HG03432 (cell line): ENCODE data around the gene KRT73.
"Not testable (repeated sequence)": the region's sequence is repeated elsewhere in the genome, so short reads cannot be mapped to it uniquely, and the experiment has no call there.

Source experiments
- ATAC-seq: cut with Tn5 transposase; IDR thresholded peaks from one replicate; pipeline ENCODE4 v1.9.1; 2021; ENCODE audit warnings: mild to moderate bottlenecking, moderate library complexity; ENCODE audit not compliant: unreplicated experiment

Gene KRT73

DNA sequence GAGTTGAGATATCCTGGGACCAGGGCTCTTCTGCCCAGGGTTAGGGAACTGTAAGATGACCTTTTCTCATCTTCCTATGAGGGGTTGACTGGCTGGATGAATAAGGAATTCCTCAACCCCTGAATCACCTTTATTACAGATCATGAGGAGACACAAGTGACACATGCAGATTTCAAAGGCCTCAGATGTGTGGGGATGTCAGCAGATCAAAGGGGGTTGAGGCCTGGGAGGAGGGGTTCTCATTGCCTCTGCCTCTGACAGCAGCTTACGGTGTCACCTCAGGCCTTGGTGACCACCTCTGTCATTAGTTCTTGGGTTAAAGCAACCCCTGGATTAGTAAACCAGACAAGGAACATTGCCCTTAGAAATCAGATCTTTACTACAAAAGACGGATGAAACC, 15.0 kb downstream of the KRT73 start:
- no peak for ATAC-seq

DNA sequence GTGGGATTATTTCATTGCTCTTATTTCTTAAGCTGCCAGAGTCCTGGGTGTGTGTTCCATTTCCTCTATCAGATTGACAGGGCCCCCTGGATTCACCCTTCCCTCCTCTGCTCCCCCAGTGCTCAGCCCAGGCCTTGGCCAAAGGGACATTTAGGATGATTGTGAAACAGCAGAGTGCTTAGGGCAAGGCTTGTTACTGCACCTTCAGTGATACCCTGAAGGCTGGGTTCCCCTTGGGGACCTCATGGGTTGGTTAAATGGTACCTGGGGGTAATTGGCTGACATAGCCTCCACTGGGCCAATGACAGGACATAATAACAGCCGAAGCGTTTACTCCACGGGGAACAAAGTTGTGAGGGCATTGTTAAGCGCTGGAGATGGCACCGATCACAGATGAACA, 15.8 kb downstream of the KRT73 start:
- no peak for ATAC-seq

DNA sequence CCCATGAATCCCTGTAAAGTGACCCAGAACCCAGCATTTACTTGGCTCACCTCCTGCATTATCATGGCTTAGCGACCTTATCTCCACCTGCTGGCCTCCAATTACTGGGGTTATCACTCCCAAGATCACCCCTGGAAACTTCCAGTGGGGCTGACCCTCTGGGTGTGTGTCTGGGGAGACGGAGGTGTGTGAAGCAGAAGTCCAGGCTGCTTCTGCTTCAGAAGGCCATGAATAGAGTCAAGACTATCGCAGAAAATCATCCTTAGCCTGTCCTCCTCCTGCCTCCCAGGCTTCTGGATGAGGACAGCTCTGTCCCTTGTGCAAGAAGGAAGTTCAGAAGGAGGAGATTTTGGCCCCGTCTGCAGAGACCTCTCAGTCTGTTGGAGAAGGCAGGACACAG, 16.7 kb downstream of the KRT73 start:
- ATAC-seq, result no peak

DNA sequence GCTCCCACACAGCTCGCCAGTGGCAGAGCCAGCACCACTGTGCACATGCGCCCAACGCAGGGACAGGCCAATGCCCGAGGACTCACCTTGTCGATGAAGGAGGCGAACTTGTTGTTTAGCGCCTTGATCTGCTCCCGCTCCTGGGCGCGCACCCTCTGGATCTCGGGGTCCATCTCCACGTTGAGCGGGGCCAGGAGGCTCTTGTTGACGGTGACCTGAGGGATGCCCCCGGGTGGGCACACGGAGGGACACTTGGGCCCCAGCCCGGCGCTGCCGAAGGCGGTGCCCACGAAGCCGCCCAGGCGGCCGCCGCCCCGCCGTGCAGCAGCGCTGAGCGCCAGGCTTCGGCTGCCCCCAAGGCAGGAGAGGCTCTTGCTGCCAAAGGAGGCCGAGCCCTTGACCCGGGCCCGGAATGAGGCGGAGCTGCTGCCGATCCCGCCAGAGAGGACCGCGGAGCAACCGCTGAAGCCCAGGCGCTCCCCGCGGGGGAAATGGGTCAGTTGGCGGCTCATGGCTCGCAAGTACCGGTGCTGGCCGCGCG, 17.3 kb downstream of the KRT73 start, which contains the start of gene KRT72:
TSS of gene KRT72 (minus strand) at position 523 of the 541 bp plus-strand sequence. CDS start at position 512, 11 bp downstream.
- ATAC-seq, result no peak

DNA sequence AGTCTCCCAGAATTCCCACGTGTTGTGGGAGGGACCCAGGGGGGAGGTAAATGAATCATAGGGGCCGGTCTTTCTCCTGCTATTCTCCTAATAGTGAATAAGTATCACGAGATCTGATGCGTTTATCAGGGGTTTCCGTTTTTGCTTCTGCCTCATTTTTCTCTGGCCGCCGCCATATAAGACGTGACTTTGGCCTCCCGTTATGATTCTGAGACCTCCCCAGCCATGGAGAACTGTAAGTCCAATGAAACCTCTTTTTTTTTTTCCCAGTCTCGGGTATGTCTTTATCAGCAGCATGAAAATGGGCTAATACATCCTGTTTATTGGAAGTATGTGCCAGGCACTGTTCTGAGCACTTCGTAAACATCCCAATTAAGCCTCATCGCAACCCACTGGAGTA, 17.9 kb downstream of the KRT73 start:
- no peak for ATAC-seq

DNA sequence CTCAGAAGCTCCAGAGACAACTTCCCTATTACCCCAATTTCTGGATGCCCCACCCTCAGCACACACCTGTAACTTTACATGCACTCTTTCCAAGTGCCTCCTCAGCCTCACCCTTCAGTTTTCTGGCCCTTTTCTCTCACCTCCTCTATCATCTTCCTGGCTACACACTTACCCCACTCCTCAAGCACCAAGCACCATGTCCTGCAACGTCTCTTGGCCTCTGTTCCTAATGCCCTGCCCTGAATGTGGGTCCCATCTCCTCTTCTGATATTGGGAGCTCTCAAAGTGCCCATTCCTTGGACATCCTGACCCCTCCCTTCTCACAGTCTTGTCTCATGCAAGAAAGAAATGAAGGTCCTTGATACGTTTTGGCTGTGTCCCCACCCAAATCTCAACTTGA, 18.3 kb downstream of the KRT73 start:
- ATAC-seq, result no peak

DNA sequence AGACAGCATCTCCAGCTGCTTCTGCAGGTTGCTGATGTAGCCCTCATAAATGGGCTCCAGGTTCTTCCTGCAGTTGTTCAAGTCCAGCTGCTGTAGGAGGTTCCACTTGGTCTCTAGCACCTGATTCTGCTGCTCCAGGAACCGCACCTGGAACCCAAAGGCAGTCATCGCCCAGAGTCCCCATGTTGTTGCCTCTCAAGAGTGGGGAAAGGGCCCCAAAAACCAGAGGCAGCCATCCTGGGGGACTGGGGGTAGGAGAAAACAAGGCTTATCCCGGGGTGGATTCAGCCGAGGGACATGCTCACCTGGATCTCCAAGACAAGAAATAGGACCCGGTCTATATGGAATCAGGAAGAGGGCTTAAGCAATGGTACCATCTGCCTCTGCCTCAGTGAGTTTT, 19.4 kb downstream of the KRT73 start:
- ATAC-seq, result no peak

DNA sequence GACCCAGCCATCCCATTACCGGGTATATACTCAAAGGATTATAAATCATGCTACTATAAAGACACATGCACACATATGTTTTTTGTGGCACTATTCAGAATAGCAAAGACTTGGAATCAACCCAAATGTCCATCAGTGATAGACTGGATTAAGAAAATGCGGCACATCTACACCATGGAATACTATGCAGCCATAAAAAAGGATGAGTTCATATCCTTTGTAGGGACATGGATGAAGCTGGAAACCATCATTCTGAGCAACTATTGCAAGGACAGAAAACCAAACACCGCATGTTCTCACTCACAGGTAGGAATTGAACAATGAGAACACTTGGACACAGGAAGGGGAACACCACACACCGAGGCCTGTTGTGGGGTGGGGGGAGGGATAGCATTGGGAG, 24.1 kb downstream of the KRT73 start:
- ATAC-seq, result not testable (repeated sequence)

DNA sequence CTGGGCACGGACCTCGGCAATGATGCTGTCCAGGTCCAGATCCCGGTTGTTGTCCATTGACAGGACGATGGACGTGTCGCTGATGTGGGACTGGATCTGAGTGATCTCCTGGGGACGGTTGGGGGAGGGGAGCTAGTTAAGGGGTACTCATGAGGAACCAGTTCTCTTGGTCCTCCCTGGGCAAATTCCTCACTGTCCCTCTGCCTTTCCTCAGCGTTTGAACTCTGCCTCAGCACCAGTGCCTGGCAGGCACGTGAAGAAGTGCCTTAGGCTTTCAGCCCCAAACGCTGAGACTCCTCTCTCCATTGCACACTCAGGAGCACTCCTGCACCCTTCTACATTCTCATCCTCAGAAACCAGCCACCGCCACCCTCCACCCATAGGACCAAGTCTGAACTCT, 26.8 kb downstream of the KRT73 start:
- ATAC-seq, result no peak

DNA sequence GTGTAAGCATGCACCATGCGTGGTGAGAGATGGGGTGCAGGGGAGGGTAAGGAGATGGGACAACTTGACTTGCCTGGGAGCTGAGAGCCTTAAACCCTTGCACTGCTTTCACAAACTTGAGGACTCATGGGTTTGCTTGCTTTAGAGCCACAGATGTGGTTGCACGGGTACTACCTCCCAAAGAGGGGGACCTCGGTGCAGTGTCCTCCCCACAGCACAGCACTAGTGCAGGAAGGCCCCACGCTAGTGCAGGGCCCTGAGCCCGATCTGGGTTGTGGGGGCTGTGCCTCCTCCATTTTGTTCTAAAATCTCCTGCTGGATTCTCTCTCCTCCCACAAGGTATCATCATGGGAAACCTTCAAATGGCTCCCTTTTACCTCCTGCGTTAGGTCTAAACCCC, 28.3 kb downstream of the KRT73 start:
- no peak for ATAC-seq

DNA sequence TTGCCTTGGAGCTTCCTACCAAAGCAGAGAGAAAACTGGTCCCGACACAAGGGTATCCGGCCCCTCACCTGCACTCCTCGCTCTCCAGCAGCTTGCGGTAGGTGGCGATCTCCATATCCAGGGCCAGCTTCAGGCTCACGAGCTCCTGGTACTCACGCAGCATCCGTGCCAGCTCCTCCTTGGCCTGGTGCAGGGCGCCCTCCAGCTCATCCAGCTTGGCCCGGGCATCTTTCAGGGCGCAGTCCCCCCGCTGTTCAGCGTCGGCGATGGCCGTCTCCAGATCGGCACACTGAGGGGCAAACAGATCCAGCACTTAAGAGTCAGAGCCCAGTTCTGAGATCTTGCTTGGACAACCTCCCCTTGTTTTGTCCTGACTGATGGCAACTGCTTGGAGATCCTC, 30.8 kb downstream of the KRT73 start:
- no peak for ATAC-seq

DNA sequence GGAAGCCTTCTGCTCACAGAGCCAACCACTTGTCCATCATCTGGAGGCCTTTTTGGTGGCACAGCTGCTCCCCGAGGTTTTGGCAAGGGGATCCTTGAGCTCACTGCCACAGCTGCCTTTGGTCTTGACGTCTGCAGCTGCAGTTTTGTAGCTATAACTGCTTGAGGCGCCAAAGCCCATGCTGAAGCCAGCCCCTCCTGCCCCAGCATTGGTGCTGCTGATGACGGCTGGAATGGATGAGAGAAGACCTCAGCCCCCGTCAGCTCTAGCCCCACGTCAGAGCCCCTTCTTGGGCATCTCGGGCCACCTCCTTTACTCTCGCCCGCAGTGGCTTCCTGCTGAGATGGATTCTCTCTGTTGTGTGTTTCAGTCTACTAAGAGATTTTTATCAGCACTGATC, 32.4 kb downstream of the KRT73 start:
- no peak for ATAC-seq

DNA sequence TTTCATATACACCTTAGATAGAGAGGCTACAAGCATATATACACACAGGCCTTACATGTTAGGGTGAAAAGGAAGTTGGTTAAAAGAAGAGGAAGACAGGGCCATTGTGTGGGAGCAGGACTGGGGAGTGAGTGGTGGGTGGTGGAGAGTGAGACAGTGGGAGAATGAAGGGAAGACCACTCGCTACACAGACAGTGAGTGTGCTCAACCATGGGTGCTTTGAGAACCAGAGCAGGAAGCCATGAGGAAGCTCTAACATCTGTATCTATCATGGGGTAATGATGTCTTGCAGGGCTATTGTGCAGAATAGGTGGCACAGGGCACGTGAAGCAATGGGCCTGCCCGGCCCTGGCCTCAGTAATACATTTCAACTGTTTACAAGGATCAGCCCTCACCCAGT, 33.3 kb downstream of the KRT73 start:
- ATAC-seq, result no peak

DNA sequence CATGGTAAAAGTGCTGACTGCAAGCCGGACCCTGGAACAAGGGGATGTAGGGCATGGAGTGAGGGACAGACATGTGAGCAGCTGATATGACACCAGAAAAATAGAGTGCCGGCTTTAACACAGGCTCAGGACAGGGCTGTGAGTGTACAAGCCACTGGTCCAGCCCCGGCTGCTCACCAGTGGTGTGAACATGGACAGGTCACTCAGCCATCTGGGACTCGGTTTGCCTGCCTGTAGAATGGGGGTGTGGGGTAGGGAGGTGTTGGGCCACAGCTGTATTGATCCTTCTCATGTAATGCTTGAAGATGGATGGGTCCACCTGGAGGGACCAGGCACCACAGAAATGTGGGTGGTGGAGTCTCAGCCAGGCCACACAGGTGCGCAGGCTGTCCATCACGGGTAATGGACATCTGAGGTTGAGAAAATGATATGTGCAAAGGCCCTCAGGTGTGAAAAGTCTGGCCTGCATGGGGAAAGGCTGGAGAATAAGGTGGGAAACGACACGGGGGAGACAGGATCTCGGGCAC, 34.1 kb downstream of the KRT73 start:
- no peak for ATAC-seq

DNA sequence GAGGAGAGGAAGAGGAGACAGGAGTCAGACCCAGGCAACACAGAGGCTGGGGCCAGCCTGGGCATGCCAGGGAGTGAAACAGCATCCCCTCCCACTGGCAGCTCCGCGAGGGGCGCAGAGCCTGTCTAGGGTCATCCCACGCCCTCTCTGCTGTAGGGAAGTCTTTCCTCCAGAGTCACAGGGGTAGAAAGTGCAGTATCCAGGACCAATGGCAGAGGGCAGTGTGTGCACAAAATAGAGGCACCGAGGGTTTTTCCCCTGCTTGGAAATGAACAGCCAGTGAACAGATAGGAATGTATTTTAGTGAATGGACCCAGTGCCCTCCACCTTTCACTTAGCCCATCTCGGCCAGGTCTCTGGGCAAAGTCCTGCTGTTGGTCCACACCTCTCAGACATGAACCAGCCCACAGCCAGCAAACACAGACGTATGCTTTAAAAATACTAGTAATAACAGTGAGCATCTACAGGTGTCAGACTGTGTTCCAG, 35.3 kb downstream of the KRT73 start:
- ATAC-seq, result no peak

DNA sequence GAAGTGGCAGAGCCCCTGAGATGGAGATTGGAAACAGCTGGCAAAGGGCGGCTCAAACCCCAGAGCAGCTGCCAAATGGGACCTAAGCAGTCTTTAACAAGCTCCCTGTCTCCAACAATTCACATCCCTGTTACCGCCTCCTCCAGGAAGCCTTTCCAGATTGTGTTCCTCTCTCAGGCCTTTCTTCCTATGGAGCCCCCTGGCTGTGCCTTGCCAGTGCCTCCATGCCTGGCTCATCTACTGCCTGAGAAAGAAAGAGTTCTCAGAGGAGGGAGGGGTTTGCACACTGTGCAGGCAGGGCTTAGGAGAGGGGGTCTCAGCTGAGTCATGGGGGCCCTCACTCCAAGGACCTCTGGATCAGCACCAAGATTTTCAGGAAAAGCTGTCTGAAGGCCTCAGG, 35.9 kb downstream of the KRT73 start:
- no peak for ATAC-seq

DNA sequence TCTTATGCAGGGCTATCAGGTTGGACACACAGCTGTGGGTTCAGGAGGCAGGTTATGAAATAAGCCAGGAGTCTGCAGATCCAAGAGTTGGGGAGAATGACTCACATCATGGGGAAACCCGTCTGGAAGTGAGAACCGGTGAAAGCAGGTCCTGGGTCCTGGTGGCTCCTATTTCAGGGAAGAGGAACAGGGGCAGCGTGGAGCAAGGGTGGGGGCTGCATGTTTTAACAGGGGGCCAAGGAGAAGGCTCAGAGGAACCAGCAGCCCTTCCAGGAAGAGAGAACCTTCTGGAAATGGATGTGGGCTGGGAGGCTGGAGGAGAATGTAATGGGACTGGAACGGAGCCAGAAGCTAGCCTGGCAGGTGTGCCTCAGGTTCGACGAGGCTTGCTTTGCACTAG, 36.9 kb downstream of the KRT73 start:
- no peak for ATAC-seq

DNA sequence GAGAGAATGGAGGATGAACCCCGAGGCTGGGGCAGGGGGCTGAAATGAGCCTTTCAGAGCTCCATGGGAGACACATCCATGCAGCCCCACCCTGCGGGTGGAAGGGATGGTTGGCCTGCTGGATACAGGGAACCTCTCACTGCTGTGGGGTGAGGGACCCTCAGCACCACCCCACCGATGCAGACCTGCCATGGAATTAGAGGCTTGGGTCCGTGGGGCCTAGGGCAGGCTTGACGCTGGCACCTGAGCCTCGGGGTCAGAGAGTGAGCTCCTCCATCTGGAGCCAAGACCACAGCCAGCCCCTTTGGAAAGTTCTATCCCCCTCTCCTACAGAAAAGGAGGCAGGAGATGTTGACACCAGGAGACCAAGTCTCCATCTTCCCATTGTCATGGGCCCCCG, 37.3 kb downstream of the KRT73 start:
- ATAC-seq, result no peak

DNA sequence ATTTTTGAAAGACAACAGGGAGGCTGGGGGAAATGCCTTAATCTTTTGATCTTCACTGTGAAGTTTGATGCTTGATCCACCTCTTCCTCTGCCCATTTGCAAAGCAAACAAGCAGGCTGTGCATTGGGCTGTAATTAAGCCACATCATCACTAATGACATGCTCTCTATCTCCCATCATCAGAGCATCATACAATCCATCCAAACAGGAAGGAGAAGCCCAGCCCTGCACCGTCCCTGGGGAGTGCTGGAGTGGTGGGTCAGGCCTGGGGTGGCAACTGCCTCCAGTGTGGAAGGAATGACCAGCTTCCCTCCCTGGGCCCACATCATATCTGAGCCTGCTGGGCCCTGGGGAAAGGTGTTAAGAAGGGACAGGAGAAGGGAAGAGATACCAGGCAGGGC, 37.9 kb downstream of the KRT73 start:
- no peak for ATAC-seq

DNA sequence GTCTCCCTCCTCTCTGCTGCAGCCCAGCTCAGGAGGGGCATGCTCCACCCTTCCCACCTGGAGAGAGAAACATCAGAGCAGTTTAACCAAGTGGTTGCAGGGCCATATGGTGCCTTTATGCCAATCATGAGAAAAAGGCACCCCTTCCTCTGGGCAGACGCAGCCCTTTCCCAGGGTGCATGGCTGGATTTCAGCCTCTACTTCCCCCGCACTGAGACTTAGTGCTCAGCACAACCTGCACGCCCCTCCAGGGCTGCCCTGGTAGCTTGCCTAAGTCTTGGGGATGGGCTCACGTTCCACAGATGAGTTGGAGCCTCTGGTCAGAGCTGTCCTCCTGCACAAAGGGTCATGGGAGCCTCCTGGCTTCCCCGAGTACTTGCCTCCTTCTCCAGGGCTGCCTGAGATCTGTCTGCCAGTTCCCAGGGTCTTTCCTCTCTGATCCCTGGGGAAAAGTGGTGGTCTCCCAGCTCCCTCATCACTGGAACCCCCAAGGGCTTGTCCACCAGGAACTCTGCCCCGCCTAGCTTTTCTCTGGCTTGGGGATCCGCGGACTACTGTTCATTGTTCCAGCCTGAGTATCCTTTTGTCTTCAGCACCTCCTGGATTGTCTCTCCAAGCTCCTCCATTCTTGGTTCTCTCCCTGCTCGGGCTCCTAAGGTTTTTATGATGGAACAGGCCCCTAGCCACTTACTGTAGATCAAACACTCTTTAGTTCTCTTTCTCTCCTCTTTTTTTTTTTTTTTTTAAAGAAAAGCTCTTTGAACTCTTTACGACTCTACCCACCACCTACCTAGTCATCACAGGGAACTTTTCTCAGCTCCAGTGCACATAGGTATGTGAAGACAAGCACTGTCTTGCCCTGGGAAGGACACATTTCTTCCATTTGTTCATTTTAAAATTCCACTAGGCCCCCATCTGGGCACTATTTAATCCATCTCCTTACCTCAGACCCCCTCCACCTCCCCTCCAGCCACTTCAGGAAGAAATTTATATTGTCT, 38.6 kb downstream of the KRT73 start:
- no peak for ATAC-seq

DNA sequence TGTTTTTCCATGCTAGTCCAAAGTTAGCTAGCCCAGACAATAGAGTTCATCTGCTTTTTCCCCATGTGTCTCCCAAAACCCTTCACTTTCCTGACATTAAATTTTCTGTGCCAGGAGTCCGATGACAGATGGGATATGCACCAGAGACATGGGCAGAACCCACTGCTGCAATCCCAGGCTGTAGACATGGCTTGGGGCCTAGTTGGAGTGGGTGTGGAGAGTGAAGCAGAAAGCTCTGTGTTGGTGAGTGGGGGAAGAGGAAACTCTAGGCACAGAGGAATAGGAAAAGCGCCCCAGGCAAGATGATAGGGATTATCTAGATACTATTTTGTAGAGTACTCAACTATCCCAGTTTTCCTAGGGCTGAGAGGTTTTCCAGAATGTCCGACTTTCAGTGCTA, 39.9 kb downstream of the KRT73 start:
- ATAC-seq, result no peak

DNA sequence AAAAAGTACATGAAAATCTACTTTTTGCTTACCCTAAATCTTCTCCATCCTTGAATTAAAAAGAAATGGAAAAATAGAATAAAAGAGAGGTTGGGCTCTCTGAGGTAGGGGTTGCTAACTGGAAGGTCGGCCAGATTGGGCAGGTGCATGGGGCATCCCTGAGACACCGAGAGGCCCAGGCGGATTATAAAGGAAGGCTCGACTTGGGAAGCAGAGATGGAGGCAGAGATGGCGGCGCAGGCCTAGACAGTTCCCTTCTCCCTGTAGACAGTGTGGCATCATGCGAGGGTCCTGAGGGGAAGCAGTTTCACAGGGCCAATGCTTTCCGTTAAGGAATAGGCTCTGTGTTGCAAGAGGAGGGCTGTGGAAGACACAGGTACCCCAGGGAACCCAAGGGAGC, 41.0 kb downstream of the KRT73 start:
- no peak for ATAC-seq
